ENCODE data around the gene DEPDC5. TPM values are rescaled to one million over a fixed set of nuclear protein-coding genes. Genes with fewer than 3 reads are reported as not detected.

The DEPDC5 gene
- total RNA-seq, 4 donors from 2014 or later = 18.0 to 33.9 (median 23.5) TPM

DNA sequence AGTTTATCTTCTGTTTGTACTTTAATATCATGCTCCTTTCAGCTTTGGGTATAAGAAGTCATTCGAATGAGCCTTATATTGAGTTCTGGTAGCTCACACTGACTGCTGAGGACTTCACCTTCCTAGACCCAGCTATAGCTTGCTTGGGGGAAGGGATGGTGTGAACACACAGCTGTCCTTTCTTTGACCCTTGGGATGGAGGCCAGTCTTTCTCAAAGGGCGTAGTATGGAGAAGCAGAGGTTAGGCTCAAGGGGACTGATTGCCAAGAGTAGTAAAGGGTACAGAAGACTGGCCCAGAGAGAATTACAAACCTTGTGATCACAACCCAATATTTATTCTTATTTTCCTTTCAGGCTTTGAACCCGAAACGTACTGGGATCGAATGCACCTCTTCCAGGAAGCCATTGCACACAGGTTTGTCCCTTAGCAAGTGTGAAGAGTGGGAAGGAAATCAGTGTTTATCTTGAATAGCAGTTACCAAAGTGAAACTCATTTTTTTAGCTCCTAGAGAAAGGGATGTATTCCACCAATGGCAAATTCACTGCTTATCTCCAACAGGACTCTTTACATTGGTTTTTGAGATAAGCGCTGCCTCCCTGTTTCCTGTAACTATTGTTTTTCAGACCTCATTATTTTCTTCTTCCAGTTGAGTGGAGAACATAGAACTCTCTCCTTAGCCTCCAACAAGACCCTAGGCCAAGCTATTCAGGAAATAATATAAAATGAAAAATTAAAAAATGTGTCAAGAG is 147.7 kb downstream of the DEPDC5 start:
- TF ChIP-seq, protein P1, sequence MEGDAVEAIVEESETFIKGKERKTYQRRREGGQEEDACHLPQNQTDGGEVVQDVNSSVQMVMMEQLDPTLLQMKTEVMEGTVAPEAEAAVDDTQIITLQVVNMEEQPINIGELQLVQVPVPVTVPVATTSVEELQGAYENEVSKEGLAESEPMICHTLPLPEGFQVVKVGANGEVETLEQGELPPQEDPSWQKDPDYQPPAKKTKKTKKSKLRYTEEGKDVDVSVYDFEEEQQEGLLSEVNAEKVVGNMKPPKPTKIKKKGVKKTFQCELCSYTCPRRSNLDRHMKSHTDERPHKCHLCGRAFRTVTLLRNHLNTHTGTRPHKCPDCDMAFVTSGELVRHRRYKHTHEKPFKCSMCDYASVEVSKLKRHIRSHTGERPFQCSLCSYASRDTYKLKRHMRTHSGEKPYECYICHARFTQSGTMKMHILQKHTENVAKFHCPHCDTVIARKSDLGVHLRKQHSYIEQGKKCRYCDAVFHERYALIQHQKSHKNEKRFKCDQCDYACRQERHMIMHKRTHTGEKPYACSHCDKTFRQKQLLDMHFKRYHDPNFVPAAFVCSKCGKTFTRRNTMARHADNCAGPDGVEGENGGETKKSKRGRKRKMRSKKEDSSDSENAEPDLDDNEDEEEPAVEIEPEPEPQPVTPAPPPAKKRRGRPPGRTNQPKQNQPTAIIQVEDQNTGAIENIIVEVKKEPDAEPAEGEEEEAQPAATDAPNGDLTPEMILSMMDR (IDR thresholded peaks at IDR 0.05) = no peak
- TF ChIP-seq POLR2A (IDR thresholded peaks at IDR 0.05) (no peak), EP300 (IDR thresholded peaks at IDR 0.05) (no peak)
- H3K4me1 ChIP-seq = no peaks in the 10 kb centered on the region
- H3K36me3 ChIP-seq = peaks cover 2 to 85% (median 21%) of the 10 kb centered on the region in 3 donors
- no peak overlapping the region for H3K27ac ChIP-seq
- 74% methylated on average over 6 of the region's 6 CpGs for WGBS, 2 donors
- no peaks in the 10 kb centered on the region for H3K9me3 ChIP-seq
- H3K4me3 ChIP-seq = no peak overlapping the region
- no peaks in the 10 kb centered on the region for H3K27me3 ChIP-seq
- no peak for DNase-seq (ENCODE audit: low spot score in 2 of 2)

DNA sequence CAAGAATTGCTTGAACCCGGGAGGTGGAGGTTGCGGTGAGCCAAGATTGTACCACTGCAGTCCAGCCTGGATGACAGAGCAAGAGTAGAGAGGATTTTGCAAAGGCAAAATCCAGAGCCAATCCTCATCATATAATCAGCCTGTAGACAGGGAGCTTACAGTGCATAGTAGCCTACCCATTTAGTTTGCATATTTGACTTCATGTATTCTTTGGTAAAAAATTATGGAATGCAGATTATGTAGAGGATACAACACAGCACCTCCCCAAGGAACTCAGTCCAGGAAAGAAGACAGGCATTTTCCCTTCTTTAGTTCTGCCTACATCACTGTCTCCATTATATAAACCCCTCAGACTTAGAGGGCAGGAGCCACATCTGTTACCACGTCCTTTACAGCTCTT is 150.8 kb downstream of the DEPDC5 start:
- no peaks in the 10 kb centered on the region for H3K4me1 ChIP-seq
- H3K27ac ChIP-seq = no peak overlapping the region
- TF ChIP-seq, protein P1 (IDR thresholded peaks at IDR 0.05) = no peak
- TF ChIP-seq EP300 (IDR thresholded peaks at IDR 0.05) (no peak), POLR2A (IDR thresholded peaks at IDR 0.05) (no peak)
- peaks cover 0 to 87% (median 22%) of the 10 kb centered on the region in 3 donors for H3K36me3 ChIP-seq
- H3K9me3 ChIP-seq = no peaks in the 10 kb centered on the region
- WGBS, 2 donors = 98 to 100% methylated on average over 3 of the region's 3 CpGs
- H3K27me3 ChIP-seq = no peaks in the 10 kb centered on the region
- no peak overlapping the region for H3K4me3 ChIP-seq
- DNase-seq (ENCODE audit: low spot score in 2 of 2) = no peak

DNA sequence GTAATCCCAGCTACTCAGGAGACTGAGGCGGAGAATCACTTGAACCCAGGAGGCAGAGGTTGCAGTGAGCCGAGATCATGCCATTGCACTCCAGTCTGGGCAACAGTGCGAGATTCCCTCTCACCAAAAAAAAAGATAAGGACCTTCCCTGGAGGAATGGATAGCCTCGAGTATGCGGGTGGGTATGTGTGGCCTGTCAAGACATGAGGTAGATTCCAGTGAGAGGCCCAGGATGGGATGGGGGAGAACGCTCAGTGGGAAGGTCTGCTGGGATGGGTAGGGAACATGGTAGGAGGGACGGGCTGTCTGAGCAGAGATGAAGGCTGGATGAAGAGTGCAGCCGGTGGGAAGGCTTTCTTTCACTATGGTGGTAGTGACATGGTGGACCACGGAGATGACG is 151.5 kb downstream of the DEPDC5 start:
- no peak overlapping the region for H3K4me3 ChIP-seq
- H3K9me3 ChIP-seq = no peaks in the 10 kb centered on the region
- TF ChIP-seq EP300 (IDR thresholded peaks at IDR 0.05) (no peak), POLR2A (IDR thresholded peaks at IDR 0.05) (no peak)
- TF ChIP-seq, protein P1 (IDR thresholded peaks at IDR 0.05) = no peak
- H3K27me3 ChIP-seq = no peaks in the 10 kb centered on the region
- peaks cover 0 to 92% (median 22%) of the 10 kb centered on the region in 3 donors for H3K36me3 ChIP-seq
- DNase-seq (ENCODE audit: low spot score in 2 of 2) = no peak
- WGBS, 2 donors = 92 to 93% methylated on average over 10 of the region's 10 CpGs
- H3K4me1 ChIP-seq = no peaks in the 10 kb centered on the region
- no peak overlapping the region for H3K27ac ChIP-seq

DNA sequence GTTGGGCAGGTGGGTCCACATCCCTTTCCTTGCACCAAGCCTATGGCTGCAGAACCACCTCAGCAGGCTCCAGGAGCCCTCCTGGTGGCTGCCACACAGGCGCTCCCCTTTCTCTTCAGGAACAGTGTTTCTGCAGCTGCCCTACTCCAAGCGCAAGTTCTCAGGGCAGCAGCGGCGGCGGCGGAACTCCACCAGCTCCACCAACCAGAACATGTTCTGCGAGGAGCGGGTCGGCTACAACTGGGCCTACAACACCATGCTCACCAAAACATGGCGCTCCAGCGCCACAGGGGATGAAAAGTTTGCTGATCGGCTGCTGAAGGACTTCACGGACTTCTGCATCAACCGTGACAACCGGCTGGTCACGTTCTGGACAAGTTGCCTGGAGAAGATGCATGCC is 152.3 kb downstream of the DEPDC5 start:
- no peaks in the 10 kb centered on the region for H3K9me3 ChIP-seq
- H3K36me3 ChIP-seq = peaks cover 0 to 94% (median 22%) of the 10 kb centered on the region in 3 donors
- no peaks in the 10 kb centered on the region for H3K27me3 ChIP-seq
- H3K27ac ChIP-seq = no peak overlapping the region
- WGBS, 2 donors = 91 to 96% methylated on average over 16 of the region's 16 CpGs
- no peak for DNase-seq (ENCODE audit: low spot score in 2 of 2)
- H3K4me1 ChIP-seq = no peaks in the 10 kb centered on the region
- no peak overlapping the region for H3K4me3 ChIP-seq
- TF ChIP-seq EP300 (IDR thresholded peaks at IDR 0.05) (no peak), POLR2A (IDR thresholded peaks at IDR 0.05) (no peak)
- TF ChIP-seq, protein P1 (IDR thresholded peaks at IDR 0.05) = no peak

DNA sequence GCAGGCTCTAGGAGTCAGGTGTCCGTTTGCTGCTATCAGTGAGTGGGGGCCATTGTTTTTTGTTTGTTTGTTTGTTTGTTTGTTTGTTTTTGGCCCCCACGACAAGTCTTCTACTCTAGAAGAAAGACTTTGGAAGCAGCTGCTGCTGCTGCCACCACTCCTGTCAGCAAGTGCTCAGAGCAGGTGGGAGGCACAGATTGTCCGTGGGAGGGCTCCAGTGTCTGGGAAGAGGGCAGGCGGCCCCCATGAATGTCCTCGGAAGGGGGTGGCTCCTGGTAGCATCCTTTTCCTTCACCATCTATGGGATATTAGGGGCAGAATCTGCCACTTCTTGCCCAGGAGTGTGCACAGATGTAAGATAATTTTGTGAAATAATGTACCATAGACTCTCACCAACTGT is 152.8 kb downstream of the DEPDC5 start:
- H3K27ac ChIP-seq = no peak overlapping the region
- no peak for DNase-seq (ENCODE audit: low spot score in 2 of 2)
- H3K36me3 ChIP-seq = peaks cover 0 to 94% (median 22%) of the 10 kb centered on the region in 3 donors
- no peaks in the 10 kb centered on the region for H3K9me3 ChIP-seq
- H3K4me1 ChIP-seq = no peaks in the 10 kb centered on the region
- H3K27me3 ChIP-seq = no peaks in the 10 kb centered on the region
- WGBS, 2 donors = 82 to 84% methylated on average over 5 of the region's 5 CpGs
- TF ChIP-seq POLR2A (IDR thresholded peaks at IDR 0.05) = no peak
- TF ChIP-seq, protein P1 (IDR thresholded peaks at IDR 0.05) = no peak
- TF ChIP-seq EP300 (IDR thresholded peaks at IDR 0.05) = no peak
- H3K4me3 ChIP-seq = no peak overlapping the region

Data from tibial nerve (tissue), 4 donors.